ENCODE data around the gene LAPTM4A. TPM values are rescaled to one million over a fixed set of nuclear protein-coding genes. Genes with fewer than 3 reads are reported as not detected.
"Not testable (repeated sequence)": the region's sequence is repeated elsewhere in the genome, so short reads cannot be mapped to it uniquely, and the experiment has no call there.

The LAPTM4A gene
- 246 TPM for total RNA-seq
- long read RNA-seq, transcript LAPTM4A-201 (7 exons, 1,765 nt) = major isoform, 406 of 454 reads
- long read RNA-seq, partial matches to known transcripts = 1 of 454 reads
- long read RNA-seq, other reads (novel, unspliced or antisense) = 47 of 454 reads

DNA sequence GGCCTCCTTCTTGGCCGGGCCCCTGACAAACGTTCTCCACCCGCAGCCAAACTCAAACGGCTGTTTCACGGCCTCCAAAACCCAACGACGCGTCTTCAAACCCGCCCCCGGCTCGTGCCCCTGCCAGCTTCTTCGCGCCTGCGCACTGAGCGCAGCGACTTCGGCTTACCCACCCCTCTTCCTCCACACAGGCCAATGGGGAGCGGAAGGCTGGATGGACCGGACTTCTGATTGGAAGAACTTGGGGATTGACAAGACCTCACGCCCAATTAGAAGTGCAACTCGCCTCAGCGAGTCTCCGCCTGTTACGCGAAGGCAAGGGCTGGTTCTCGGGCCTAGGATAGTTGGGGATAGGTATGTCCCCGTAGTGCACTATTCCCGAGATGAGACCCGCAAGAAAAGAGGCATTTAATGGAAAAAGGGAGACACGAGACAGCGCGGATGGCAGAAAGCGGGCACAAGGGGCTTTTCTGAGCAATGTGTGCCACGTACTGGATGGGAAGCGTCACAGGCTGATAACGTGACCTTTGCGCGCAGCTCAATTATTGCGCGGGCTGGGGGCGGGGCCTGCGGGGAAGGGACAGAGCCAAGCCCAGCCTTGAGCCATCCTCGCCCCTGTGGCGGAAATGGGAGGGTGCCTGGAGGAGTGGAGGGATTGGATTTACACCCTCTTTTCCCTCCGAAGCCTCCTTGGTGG, at the start of gene LAPTM4A:
LAPTM4A (minus strand) TSS at position 97 of the 697 bp plus-strand sequence. CDS start 108 bp downstream, outside the sequence.
- ATAC-seq = peak; percentile 96
- intact Hi-C loops (cut with micrococcal nuclease) = no loop called here
- peak; percentile 99 for DNase-seq

DNA sequence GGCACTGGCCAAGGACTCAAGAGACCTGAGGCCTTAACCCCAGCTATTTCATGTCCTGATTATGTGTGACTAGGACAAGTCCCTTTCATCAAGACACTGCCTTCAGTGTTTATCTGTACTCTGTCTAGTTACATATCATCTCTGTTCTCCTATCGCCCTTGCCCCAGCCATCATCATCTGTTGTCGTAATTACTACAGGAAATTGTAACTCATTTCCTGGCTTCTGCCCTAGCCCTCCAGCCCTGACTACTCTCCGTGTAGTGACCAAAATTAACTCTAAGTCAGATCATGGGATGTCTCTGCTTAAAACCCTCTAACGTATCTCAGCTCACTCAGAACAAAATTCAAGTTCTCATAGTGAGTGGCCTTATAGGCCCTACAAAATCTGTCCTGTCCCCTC, 49.3 kb upstream of the LAPTM4A start:
- ATAC-seq = no peak
- DNase-seq = no peak

DNA sequence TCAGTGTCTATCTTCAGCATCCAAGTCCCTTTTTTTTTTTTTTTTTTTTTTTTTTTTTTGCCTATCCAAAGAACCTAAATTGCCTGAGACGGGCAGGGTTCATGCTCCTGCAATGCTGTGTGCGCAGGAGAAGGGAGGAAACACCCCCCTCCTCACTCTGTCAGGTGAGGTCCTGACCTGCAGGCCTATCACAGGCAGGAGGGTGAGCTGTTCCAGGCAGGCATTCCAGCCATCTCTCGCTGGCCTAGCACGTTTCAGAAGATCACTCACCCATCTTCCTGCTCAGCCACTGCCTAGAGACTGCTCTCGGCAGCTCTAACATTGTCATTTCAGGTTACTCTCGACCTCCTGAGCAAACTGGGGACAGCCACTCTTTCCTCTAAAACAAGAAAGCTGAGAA, 48.4 kb upstream of the LAPTM4A start:
- no peak for ATAC-seq
- intact Hi-C loops (cut with micrococcal nuclease) = loop anchor here (5.0 kb wide), 2 partner anchors 87 to 142 kb away; partner anchors contain the start of gene MATN3
- no peak for DNase-seq

More for the DNA sequence above, 49.3 kb upstream of the LAPTM4A start:
- intact Hi-C loops (cut with micrococcal nuclease) = no loop called here

DNA sequence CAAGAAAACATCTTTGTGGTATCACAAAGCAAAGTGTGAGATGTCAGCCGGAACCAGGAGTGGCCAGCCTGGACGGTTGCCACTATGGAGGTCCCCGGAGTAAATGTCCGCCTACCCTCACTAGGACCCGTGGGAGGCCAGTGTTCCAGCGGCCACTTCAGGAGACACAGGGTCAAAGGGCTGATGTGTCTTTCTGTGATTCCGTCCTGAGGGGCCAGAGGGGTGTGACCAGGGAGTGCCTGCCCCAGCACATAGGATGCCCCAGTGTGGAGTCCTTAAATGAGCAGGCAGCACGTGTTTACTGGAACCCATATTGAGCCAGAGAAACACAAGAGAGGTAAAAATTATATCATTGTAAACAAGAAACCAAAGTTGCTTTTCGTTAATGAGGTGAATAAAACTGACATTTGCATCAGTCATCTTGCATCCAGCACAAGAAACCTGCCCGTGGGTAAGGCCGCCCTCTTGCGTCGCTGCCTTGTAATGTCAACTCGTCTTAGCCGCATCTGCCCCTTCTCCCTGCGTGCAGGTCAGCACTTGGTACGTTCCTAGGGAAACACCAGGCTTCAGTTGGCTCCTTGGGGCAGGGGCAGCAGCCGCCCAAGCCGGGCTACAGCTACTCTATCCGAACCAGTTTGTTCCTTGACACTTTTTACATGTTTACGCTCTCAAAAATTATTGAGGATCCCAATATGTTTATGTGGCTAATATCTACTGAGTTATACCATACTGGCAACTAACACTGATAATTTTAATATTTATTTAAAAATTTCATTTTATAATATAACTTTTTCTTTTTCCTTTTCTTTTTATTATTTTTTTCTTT, 46.7 kb upstream of the LAPTM4A start:
- peak; percentile 85 for ATAC-seq
- peak; percentile 87 for DNase-seq
- intact Hi-C loops (cut with micrococcal nuclease) = loop anchor here (5.0 kb wide), 2 partner anchors 86 to 141 kb away; partner anchors contain the start of gene MATN3

DNA sequence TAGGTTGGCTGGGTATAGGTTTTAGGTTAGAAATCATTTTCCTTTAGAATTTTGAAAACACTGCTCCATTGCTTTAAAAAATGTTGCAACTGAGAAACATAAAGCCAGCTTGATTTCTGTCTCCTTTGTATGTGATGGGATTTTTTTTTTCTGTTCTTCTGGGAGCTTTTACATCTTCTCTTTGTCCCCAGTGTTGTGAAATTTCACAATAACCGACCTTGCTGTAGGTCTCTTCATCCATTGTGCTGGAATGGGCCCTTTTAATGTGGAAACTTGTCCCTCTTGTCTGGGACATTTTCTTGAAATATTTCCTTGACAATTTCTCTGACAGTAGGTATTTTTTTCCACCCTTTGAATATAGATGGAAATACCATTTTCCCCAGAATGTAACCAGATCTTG, 44.0 kb upstream of the LAPTM4A start:
- no peak for DNase-seq
- ATAC-seq = no peak
- intact Hi-C loops (cut with micrococcal nuclease) = loop anchor here (5.0 kb wide), 2 partner anchors 83 to 138 kb away; partner anchors contain the start of gene MATN3

DNA sequence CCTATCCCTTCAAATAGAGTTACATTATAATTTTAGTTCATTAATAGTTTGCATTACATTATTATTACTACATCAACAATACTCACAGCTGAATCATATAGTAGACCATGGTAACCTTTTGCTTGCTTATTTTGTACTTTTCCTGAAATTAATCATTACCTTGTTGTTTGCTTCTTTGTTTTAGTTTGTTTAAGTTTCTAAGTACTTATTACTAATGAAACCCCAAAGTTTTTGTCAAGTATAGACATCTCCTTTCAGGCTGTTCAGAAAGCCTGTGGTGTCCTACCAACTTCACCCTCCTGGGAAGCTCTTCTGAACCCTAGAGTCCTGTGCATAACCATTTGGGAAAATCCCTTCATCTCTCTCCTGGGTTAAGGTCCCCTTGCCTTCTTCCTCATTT, 43.5 kb upstream of the LAPTM4A start:
- intact Hi-C loops (cut with micrococcal nuclease) = loop anchor here (5.0 kb wide), 2 partner anchors 83 to 138 kb away; partner anchors contain the start of gene MATN3
- no peak for ATAC-seq
- DNase-seq = no peak

DNA sequence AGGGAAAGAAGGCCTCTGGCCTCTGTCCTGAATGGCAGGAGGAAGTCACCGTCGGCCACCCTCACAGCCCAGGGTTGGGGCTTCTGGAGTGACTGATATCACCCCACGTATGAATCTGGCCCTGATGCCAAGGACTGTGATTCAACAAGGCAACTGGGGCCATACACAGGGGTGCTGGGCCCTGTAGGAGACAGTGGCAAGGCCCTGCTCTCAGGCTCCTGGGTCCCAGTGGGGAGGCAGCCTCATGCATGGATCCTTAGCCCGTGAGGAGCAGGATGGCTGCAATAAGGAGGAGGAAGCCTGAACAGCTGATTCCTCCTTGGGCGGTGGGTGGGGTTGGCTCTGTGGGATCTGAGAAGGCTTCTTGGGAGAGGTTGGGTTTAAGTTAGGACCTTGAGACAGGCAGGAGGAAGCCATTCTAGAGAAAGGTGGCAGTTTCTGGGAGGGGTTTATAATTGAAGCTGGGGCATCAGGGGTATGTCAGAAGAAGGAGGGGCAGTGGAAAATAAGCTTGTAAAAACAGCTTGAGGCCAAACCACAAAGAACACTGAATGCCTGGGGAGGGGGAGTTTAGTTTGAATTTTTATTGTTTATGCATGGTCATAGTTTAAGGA, 42.8 kb upstream of the LAPTM4A start:
- intact Hi-C loops (cut with micrococcal nuclease) = no loop called here
- DNase-seq (no peak), ATAC-seq (no peak)

DNA sequence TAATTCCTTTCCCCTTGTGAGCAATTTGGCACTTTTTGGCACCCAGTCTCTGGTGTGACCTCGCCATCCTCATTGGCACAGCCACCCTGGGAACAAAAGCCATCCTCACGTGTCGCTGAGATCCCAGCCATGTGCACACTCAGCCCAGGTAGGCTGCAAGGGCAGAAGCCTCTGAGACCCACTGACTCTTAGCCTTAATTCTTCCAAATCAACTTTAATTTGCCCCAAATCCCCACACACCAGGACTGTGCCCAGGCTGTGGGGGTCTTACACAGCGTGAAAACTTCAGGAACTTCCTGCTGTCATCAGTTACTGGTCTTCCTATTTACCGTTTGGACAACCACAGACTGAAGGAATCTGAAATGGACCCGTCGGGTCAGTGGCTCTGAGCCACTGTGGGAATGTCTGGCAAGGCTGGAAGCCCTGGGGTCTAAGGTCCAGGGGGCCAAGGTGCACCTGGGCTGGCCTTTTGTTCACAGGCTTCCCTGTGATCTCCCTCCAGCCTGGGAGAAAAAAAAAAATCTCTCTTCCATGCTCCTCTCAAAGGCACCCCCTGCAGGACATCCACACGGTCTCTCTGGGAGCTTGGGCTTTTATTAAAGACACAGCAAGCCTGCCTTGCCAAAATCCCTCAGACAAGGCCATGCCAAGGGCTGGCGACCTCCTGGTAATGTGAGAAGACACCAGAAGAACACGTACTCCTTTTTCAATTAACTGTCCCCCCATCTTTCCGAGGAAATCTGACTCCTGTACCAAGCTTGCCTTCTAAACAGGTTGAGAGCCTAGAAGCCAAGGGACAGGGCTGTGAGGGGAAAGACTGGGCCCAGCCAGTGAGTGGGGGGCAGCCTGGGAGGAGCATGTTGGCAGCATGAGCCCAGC, 42.1 kb upstream of the LAPTM4A start:
- intact Hi-C loops (cut with micrococcal nuclease) = no loop called here
- ATAC-seq = peak; percentile 71
- DNase-seq = peak; percentile 74

DNA sequence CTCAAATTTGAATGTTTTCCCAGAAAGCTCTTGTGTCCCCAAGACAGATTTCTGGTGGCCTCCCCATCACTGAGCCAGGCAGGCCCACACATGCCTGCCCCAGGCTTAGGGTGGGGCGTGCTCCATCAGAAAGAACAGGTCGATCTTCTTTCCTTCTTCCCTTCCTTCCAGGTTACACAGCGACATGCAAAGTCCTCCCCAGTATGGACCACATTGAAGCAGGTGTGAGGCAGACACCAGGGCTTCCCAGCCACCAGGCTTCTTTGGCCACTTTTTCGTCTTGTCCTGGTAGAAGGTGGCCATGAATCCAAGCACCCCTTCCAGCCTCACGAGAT, 41.4 kb upstream of the LAPTM4A start:
- ATAC-seq = no peak
- DNase-seq = no peak
- intact Hi-C loops (cut with micrococcal nuclease) = no loop called here

DNA sequence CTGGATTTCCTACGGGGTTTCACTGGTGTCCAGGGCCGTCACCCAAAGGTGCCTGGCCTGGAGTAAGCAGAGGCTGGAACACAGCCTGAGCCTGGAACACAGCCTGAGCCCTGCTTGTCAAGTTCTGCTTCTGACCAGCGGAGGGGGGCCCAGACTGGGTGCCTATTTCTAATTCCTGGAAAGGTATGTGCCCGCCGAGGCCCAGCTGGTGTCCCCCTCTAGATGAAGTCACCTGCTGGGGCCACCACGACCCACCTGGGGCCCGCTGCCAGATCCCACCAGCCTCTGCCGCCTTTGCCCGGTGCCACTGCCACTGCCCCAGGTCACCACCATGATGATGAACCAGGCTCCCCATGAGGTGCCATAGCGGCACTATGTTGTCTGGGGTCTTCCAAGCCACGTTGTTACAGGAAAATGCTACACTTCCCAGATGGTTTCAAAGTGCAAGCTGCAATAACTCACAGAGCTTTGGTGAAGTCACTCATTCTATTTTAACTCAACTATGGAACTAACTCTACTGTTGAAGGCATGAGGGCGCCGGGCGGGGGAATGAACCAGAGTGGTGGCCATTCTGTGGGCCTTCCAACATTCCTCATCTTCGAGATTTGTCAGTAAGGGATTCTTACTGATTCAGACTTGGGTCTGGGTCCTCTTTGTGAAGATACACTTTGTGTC, 40.9 kb upstream of the LAPTM4A start:
- intact Hi-C loops (cut with micrococcal nuclease) = no loop called here
- ATAC-seq (no peak), DNase-seq (no peak)

DNA sequence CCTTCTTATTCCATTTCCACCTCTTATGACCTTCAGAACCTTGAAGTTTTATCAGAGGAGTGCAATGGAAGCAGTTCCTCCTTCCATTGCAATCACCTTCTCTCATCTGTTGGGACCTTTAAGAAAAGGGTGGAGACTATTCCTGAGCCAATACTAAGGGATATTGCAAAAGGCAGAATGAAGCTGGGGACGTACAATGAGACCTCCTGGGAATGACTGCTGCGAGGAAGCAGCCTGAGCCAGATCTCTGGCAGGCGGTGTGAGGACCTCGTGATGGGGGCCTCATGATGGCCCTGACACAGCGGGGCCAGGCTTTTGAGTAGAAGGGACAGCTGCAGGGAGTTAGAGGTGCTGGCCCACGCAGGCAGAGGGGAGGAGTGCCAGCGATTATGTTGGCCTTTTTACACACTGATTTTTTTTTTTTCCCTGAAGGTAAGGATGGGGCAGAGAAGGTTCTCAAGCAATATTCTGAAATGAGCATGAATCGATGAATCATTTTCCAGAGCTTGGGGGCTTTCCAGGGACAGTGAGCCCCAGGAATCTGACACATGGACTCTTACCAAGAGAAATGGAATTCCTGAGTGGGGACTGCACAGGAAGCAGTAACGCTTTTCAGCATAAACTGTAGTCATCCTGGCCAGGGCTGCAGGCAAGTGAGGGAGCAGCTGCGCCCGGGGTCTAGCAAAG, 40.0 kb upstream of the LAPTM4A start:
- intact Hi-C loops (cut with micrococcal nuclease) = no loop called here
- DNase-seq (peak; percentile 82), ATAC-seq (peak; percentile 89)

DNA sequence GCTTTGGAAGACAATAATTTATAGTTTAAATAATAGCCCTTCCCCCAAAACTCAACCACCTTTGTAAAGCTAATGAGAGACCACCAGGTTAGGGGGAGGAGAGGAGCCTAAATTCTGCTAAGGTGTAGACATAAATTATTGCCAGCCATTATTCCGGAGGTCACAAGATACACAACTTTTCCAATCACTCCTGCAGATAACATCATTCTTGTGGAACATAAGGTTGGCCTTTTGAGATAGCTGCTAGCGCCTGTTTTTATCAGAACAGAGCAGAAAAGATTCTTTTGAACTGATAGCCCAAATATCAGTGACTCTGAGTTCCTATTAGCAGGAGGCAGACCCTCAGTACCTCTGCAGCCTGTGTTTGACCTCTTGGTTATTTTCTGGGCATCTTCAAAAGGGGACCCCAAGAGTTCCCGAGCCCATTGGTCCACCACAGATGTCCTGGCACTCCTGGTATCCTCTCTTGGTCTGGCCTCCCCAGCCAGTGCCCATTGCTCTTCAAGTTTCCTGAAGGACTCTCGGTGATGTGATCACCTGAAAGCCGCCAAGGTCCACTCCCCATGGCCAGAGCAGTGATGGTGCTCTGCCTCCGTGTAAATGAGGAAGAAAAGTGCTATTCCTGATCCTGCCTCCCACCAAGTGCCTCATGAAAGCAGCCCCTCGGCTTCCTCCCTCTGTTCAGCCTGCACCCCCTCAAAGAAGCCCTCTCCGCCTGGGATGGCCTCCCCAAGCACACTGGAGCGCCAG, 38.5 kb upstream of the LAPTM4A start:
- DNase-seq (no peak), ATAC-seq (no peak)
- intact Hi-C loops (cut with micrococcal nuclease) = no loop called here

DNA sequence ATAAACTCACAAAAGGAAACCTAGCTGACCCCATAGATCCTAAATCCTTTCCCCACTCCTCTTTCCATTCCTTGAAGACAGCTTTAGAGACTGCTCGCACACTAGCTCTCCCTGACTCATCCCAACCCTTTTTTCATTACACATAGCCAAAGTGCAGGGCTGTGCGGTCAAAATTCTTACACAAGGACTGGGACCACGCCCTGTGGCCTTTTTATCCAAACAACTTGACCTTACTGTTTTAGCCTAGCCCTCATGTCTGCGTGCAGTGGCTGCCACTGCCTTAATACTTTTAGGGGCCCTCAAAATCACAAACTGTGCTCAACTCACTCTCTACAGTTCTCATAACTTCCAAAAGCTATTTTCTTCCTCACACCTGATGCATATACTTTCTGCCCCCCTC, 34.5 kb upstream of the LAPTM4A start:
- ATAC-seq; intact Hi-C loops (cut with micrococcal nuclease); DNase-seq: not testable (repeated sequence)

DNA sequence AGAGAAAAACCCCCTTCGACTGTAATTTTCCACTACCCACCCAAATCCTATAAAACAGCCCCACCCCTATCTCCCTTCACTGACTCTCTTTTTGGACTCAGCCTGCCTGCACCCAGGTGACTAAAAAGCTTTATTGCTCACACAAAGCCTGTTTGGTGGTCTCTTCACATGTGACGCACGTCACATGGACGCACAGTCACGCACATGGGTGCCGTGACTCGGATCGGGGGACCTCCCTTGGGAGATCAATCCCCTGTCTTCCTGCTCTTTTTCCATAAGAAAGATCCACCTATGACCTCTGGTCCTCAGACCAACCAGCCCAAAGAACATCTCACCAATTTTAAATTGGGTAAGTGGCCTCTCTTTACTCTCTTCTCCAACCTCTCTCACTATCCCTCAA, 31.4 kb upstream of the LAPTM4A start:
- DNase-seq; intact Hi-C loops (cut with micrococcal nuclease): not testable (repeated sequence)

DNA sequence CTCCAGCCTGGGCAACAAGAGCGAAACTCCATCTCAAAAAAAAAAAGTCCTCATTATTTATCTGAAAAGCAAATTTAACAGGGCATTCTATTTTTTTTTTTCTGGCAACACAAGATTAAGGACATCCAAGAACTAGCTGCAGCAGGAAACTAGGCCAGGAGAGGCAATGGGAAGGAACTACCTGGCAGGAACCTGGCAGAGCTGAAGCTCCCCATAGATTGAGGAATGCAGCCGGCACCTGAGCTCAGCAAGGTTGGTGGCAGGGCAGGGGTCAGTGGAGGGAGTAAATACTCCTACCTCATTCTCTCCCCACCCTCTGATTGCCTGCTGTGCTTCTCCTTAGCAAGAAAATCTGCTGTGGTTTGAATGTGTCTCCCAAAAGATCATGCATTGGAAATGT, 30.4 kb upstream of the LAPTM4A start:
- DNase-seq = no peak
- intact Hi-C loops (cut with micrococcal nuclease) = no loop called here
- ATAC-seq = no peak

More for the DNA sequence above, 31.4 kb upstream of the LAPTM4A start:
- ATAC-seq = not testable (repeated sequence)

DNA sequence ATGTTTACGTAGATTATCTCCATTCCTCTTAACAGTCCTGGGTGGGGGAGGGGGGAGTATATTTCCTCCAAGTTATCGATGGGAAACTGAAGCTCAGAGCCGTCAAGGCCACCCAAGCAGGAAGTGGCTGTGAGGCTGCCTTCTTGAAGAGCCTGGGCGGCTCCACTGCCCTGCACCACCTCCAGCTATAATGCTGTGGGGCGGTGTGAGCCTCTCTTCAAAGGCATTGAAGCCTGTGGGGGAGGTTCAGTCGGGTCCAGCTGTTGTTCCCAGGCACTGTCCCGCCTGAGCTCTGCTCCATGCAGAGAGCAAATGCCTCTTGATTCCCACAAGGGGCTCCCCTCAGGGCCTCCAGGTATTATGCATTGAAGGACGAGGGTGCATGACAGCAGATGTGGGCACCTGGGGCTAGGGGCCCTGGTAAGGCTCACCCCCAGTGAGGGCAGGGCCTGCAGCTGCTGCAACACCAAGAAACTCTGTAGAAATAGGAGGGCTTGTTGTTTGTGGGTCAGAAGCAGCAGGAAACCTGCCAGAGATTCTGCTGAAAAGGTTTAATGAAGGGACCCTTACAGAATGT, 29.5 kb upstream of the LAPTM4A start:
- ATAC-seq (no peak), DNase-seq (no peak)
- intact Hi-C loops (cut with micrococcal nuclease) = no loop called here

DNA sequence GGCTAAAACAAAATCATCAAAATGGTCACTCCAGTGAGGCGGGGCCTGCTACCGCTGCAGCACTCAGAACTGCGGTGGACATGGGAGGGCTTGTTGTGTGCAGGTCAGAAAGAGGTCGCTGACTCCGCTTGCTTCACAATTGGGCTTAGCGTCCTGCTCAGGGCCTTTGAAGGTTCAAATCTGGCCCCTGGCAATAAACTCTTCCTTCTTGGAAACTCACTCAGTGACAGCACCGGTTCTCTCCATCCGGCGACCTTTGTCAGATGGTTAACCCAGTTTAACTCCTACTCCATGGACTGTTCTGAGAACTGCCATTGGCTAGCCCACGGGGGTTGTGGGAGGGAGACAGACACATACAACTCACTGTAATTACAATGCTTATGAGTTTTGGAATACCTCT, 29.0 kb upstream of the LAPTM4A start:
- ATAC-seq = no peak
- DNase-seq = no peak
- intact Hi-C loops (cut with micrococcal nuclease) = no loop called here

Measured in left ventricle myocardium superior (tissue), 1 donor.